GM19395 (cell line): Measurements from ENCODE around the gene TBCD.
"Not testable (repeated sequence)": the region's sequence is repeated elsewhere in the genome, so short reads cannot be mapped to it uniquely, and the experiment has no call there.

Experiments
- ATAC-seq: cut with Tn5 transposase; IDR thresholded peaks from one replicate; pipeline ENCODE4 v1.9.1; 2021; ENCODE audit warnings: mild to moderate bottlenecking, moderate library complexity; ENCODE audit not compliant: unreplicated experiment

Gene TBCD

DNA sequence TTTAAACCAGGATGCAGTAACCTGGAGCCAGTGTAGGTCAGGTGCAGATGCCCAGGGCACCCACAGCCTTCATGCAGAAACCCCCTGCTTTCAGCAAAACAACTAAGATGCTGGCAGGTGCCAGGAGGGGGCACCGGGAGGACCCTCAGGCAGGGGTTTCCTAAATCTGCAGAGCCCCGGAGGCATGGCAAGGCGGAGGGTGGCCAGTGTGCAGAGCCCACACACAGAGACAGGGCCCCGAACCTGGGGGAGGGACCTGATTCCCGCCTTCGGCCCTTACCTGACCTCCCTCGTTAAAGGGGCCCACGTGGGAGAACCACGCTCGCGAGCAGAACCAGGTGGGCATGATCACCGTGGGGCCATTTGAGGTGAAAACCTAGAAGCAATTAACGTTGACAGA lies 213.5 kb downstream of the TBCD start:
- no peak for ATAC-seq

DNA sequence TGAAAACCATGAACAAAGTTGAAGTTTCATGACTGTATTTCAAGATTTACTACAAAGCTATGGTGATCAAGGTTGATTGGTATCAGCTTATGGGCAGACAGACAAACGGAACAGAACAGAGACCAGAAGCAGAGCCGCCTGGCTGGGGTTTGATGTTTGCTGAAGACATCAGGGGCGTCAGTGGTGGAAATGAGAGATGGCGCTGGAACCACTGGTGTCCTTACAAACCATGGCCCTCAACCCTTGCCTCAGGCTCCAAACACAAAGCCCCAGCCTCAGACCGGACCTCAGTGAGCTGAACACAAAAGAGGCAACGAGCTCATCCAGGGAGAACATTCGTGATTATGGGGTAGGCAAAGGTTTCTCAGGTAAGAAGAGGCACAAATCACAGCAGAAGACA lies 214.6 kb downstream of the TBCD start:
- no peak for ATAC-seq

DNA sequence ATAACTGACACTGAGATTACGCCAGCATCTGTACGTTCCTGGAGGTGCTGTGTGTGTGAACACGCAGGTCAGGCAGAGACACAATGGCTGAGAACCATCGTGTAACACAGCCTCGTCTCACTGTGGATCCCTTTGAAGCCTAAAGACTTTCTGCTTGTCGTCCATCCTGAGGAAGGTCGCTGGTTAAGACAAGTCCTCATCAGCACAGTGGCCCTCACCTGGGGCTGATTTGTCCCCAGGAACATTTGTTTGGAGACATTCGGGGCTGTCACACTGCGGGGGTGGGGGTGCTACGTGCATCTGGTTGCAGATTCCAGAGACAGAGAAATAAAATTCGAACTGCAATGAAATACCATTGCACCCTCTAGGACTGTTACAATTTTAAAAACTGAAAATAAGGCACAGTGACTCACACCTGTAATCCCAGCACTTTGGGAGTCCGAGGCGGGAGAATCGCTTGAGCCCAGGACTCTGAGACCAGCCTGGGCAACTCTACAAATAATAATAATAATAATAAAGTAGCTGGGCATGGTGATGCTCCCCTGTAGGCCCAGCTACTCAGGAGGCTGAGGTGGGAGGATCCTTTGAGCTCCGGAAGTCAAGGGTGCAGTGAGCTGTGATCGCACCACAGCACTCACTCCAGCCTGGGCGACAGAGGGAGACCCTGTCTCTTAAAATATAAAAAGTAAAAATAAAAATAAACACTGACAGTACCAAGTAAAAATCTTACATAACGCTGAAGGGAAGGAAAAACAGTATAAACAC lies 215.6 kb downstream of the TBCD start:
- no peak for ATAC-seq

DNA sequence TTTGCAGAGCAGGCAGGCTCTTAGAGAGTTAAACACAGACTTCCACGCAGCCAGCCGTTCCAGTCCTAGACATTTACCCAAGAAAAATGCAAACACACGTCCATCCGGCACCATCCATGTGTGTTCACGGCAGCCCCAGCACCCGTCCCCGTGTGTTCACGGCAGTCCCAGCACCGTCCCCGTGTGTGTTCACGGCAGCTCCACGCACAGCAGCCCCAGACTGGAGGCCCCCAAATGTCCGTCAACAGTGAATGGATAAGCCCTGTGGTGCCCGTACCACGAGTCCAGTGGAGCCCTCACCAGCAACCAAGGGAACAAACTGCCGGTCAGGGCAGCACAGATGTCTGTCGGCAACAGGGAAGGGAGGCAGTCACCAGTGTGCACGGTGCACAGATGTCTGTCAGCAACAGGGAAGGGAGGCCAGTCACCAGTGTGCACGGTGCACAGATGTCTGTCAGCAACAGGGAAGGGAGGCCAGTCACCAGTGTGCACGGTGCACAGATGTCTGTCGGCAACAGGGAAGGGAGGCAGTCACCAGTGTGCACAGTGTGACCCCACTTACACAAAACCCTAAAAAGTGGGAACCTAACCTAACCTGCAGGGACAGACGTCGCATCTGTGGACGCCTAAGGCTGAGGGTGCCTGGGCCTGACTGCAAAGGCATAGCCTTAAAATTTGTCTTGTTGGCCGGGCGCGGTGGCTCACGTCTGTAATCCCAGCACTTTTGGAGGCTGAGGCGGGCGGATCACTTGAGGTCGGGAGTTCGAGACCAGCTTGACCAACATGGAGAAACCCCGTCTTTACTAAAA lies 216.4 kb downstream of the TBCD start:
- not testable (repeated sequence) for ATAC-seq

DNA sequence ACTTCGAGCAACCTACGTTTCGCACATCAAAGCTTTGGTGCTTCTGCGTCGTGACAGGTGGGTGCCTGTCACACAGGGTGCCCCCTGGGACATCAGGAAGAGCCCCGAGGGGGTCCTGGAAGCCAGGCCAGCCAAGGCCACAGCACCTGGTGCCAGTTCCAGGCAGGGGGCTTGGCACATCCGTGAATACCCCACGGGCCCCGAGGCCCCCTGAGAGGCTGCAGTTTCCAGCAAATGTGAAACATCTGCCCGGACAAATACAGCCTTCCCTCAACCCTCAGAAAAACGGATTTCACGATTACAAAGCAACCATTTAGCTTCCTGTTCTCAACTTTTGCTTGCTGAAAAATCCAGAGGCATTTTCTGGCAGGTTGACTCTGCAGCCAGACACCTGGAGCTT lies 218.2 kb downstream of the TBCD start:
- ATAC-seq = no peak

DNA sequence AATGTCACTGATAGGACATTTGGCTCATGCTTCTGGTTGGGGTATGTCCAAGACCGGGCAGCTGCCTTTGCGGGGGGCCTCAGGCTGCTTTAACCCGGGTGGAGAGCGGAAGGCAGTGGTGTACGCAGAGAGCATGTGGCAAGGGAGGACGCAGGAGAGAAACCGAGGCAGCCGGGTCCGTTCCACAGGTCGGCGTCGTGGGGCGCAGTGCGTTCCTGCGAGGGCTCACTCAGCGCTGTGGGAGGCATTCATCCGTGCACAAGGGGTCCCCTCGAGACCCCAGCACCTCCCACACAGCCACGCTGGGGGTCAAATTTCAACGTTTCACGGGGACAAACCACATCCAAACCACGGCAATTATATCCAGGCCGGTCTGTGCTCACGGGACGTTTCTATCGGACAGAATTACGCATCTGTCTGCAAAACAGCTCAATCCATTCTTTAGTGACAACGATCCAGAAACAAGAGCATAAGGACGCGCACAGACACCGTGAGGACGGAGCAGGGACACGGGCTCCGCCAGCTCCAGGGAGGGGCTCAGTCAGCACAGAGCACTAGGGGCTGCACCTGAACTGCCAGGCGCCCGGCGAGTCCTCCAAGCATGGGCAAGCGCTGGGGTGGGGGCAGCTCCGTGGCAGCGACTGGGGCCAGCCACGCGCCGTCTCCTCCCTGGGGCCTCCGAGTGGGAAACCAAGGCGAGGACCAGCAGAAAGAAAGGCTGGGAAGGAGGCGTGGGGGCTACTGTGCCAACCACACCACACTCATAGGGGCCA lies 219.1 kb downstream of the TBCD start:
- ATAC-seq = no peak

DNA sequence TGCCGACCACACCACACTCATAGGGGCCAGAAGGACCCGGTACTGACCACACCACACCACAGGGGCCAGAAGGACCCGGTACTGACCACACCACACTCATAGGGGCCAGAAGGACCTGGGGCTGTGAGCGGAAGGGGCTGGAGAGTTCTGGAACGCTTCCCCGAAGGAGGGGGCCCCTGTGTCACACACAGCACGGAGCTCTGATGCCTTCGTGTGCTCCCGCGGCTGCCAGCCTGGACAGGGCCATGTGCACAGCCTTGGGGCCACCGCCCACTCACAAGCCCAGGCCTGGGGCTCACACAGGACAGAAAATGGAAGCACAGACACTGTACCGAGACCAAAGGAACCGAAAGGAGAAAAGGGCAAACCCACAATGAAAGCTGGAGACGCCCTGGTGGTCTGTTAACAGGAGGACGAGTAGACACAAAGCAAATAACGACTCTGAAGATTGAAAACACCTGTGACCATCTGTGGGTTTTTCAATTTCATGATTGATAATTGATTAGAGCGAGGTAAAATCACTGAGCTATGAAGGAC lies 221.0 kb downstream of the TBCD start:
- ATAC-seq = no peak

DNA sequence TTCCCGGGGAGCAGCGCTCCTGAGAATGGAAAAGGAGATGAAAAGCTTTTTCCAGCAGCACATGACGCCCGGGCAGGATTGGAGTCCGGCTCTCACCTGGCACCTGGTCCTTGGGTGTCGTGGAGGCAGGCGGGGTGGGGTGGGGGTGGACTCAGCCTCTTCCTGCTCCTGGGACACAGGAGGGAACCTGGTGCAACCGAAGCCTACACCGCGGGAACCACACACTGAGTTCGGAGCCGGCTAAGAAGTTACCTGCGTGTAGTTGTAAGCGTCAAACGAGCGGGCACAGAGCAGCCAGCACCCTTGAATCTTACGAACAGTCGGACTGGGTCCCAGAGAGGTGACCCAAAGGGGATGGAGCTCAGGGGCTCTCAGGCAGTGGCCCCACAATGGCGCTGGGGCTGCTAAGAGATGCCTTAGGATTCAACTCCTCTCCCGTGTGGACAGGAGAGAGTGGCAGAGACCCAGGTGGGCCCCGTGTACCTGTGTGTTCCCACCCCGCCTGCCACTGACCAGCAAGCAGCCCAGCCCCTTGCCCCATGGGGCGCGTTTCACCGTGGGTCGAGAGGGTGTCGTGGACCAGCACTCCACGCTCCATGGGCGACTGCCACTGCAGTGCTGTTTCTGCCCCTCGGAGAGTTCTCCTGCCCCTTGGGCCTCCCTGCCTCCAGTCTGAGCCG lies 221.7 kb downstream of the TBCD start:
- ATAC-seq = no peak

DNA sequence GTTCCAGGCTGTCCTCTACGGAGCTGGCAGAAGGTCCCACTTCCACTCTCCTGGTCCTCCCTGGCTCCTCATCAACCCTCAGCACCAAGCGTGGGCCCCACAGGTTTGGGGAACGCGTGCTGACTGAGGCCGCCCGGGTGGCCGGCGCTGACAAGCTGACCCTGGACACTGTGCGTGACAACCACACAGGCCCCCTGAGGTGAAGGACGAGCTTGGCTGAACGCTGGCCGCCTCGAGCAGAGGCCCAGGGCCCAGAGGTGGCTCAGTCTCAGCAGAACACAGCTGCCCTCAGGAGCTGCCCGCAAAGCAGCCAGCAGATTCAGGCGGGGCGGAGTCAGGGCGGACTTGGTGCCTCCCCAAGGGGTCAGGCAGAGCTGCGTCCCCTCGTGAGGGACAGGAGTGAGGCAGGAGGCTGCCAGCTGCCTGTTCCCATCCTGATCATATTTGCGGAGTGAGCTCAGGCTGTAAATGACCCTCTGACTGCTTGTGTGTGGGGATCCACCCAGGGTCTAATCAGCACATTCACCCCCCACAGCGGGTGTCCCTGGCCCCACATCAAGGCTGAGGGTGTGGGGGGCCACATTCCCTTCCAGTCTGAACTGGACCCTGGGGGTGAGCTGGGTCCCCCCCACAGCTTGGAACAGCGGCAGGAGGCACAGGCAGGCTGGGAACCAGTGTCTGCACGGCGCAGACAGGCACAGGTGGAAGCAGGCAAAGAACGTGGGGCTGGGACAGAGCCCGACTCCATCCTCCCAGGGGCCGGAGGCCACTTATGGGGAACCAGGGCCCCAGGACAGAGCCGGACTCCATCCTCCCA lies 222.5 kb downstream of the TBCD start:
- no peak for ATAC-seq

DNA sequence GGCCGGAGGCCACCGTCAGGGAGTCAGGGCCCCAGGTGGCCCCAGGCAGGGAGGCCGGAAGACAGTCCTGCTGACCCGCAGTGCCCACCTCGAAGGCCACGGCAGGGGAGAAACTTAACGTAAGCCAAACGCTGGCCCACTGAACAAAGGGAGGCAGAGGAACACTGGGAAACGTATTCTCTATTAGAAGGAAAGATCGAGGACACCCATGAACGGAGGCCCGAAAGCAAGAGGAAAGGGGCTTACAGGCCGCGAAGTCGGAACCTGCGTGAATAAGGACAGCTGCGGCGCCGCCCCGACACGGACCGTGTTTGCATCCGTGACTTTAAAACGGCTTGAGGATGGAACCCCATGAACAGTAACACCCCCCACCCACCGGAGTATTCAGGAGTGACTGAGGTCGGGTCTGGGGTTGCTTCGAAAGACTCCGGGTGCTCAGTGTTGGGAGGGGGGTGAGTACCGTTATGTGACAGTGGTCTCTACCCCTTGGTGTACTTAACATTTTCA lies 225.2 kb downstream of the TBCD start:
- no peak for ATAC-seq

DNA sequence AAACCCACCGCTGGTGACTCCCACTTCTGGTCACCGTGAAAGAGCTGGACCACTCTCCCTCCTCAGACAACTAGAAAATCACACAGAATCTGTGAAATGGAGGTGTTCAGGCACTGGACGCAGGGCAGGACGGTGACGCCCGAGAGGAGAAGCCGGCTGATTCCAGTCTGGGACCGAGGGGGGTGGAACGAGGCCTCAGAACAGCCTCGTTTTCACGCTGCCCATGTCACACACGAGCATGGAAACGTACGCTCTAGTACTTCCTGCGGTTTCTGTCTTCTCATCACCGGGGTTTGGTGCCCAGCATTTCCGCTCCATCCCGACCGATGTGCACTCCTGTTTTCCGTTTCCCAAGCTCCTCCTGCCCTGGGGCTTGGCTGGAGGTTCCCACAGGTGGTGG lies 225.7 kb downstream of the TBCD start:
- no peak for ATAC-seq

DNA sequence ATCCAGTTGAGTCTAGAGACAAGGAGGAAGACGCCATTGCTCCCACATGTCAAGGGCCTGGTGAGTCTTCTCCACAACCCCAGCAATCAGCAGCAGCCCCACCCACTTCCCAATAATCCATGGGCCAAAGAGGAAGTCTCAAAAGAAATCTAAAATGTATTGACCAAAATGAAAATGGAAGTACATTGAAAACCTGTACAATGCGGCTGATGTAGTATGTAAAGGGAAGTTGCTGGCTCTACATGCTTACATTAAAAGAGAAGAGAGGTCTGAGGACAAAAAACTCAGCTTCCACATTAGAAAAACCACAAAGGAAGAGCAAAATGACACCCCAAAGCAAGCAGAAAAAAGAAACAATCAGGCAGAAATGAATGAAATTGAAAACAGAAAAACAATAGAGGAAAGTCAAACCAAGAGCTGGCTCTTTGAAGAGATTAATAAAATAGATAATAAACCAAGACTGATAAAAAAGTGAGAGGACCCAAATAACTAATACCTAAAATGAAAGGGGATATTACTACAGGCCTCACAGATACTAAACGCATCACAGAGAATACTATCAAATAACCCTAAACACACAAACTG lies 227.0 kb downstream of the TBCD start:
- no peak for ATAC-seq

DNA sequence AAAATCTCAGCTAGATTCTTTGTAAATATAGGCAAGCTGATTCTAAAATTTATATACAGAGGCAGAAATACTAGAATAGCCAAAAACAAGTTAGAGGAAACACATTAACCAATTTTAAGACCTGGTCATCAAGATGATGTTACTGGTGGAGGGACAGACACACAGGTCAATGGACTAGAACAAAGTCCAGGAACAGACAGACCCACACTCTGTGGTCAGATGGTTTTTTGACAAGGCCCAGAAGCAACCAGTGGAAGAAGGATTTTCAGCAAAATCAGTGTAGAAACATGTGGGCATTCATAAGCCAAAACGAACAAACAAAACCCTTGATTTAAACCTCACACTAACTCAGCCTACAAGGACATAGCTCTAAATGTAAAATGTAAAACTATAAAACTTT lies 227.9 kb downstream of the TBCD start:
- no peak for ATAC-seq

DNA sequence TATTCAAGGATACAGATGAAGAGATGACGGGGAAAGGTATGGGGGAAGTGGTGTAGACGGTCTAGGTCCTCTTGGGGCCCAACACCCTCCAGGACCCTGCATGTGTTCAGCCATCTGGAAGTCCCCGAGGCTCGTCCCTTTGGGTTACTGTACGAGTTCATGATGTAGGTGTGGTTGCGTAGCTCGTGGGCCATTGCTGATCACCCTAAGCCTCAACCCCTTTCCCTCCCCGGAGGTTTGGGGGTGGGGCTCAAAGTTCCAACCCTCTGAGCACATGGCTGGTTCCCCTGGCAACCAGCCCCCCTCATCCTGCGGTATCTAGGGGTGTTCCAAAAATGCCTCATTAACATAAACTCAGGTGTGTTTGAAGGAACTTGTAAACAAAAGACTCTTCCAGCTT lies 228.8 kb downstream of the TBCD start:
- no peak for ATAC-seq

DNA sequence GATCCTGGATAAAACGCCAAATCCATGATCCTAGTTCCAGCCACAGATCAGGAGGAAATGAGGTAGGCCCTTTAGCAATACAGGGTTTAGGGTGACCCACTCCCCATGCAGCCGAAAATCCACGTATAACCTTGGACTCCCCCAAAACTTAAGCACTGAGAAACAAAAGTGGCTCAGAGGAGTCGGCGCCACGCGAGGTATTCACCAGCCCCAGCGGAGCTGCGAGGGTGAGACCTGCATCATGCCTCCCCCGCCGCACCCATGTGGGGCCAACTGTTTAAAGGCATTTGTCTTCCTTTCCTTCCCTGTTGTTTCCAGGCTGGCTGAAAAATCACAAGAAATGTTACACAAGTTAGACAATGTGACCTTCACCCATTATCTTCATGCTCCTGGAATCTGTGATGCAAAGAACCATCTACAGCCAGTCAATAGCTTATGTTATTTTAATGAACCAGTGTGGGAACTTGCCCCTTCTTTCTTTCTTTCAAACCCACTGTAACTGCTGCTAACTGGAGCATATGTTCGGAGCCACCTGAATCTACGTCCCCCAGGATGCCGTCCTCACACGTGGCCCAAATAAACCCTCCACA lies 229.4 kb downstream of the TBCD start:
- no peak for ATAC-seq

DNA sequence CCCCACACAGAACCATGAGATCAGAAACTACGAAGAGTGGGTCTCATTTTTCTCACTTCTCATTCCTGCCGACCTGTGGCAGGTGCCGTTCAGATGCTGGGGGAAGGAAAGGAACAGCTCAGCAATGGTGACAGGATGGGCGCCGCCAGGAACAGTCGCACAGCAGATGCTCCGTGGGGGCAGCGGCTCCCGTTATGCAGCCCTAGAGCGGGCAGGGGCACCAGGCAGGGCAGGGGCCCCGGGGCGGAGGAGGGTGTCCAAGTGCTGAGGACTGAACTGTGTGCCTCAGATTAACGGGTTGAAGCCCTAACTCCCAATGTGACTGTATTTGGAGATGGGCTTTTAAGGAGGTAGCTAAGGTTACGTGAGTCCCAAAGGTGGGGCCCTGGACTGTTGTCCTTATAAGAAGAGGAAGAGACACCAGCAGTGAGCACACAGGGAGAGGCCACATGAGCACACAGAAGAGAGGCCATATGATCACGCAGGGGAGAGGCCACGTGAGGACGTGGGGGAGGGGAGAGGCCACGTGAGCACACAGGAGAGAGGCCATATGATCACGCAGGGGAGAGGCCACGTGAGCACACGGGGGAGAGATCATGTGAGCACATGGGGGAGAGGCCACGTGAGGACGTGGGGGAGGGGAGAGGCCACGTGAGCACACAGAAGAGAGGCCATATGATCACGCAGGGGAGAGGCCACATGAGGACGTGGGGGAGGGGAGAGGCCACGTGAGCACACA lies 231.8 kb downstream of the TBCD start:
- no peak for ATAC-seq

DNA sequence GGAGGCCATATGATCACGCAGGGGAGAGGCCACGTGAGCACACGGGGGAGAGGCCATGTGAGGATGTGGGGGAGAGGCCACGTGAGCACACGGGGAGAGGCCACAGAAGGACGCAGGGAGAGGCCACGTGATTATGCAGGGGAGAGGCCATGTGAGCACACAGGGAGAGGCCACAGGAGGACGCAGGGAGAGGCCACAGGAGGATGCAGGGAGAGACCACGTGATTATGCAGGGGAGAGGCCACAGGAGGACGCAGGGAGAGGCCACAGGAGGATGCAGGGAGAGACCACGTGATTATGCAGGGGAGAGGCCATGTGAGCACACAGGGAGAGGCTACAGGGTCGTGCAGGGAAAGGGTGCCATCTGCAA lies 232.4 kb downstream of the TBCD start:
- ATAC-seq = not testable (repeated sequence)

DNA sequence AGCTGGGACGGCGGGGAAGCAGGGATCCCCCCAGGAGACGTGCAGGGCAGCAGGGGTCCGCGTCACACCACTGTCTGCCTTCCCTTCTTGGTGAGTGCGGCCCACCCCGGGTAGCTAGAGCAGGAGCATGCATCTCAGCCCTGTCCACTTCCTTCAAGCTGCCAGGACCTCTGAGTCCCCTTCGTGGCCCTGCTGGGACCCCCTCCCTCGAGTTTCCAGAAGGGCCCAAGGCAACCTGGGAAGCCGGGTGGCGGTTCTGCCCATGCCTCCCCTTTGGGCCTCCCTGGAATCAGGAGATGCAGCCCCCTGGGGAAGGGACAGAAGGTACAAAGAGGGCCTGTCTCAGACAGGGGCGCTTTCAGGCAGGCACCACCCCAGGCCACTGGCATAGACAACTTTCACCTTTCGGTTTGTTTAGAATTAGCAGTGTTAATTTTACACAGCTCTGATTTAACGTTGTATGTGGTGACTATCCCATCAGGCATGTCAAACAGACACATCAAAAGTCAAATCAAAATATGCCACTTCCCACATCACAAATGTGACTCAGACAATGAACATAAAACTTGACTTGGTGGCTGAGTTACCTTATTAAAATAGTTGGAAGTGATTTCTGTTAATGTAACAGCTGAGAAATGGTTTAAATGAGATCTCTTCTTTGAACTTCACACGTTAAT lies 233.0 kb downstream of the TBCD start:
- no peak for ATAC-seq
